ENCODE data around the gene NTNG1. TPM values are rescaled to one million over a fixed set of nuclear protein-coding genes. Genes with fewer than 3 reads are reported as not detected.

The NTNG1 gene
- total and polyA plus RNA-seq, 2 of the 13 experiments (the other 11 are each of a cell fraction or from before 2014, with no cell fraction given) = not detected

DNA sequence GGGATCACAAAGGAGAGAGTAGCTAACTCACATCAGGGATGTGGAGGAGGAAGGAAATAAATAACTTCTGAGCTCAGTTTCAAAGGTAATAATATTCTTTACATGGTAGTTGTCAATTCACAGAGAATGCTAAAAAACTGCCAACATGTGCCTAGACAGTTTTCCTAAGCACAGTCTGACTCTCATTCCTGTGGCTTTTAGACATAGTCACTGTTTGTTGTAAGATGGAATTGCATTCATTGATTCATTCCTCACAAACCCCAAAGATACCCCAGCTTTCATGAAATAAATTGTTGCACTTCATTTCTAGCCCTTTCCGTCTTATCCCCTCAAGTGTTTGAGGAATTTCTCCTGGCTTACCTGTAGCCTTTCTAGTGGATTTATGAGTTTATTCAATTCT is 263.9 kb downstream of the NTNG1 start:
- ChIA-PET POLR2A (no interaction called here), CTCF (ENCODE audit: low intra/inter-chr PET ratio, low total read pairs) (no interaction called here)
- H3K9me3 ChIP-seq (ENCODE audit: low read length) = no peaks in the 10 kb centered on the region
- no peaks in the 10 kb centered on the region for H3K79me2 ChIP-seq (ENCODE audit: insufficient read depth, low read length)
- no peaks in the 10 kb centered on the region; a peak in 1 of 5 replicates for H3K27me3 ChIP-seq (ENCODE audit: control insufficient read depth in 1 of 2, insufficient read depth in 2 of 2, low read length in 2 of 2)
- H3K4me1 ChIP-seq (ENCODE audit: insufficient read depth, low read length) = no peaks in the 10 kb centered on the region
- no peak overlapping the region for H3K4me2 ChIP-seq (ENCODE audit: low read depth, low read length)
- H3K36me3 ChIP-seq (replicated peaks in 1 of 2; ENCODE audit: control insufficient read depth in 1 of 2, insufficient read depth in 2 of 2, low read length in 2 of 2) = no peaks in the 10 kb centered on the region
- TF ChIP-seq MXD4 (CRISPR knock-in tag; IDR thresholded peaks at IDR 0.05) (no peak), PITX1 (CRISPR knock-in tag; IDR thresholded peaks at IDR 0.05) (no peak), ZNF382 (CRISPR knock-in tag; IDR thresholded peaks at IDR 0.05; ENCODE audit: borderline replicate concordance) (no peak), ZNF878 (CRISPR knock-in tag; IDR thresholded peaks at IDR 0.05) (no peak), ZNF383 (CRISPR knock-in tag; IDR thresholded peaks at IDR 0.05; ENCODE audit: borderline replicate concordance) (no peak), SIN3A (IDR thresholded peaks at IDR 0.05; ENCODE audit: borderline replicate concordance, low read depth, low read length) (no peak), NR1H2 (CRISPR knock-in tag; IDR thresholded peaks at IDR 0.05; ENCODE audit: borderline replicate concordance, low read depth) (no peak), KDM2A (CRISPR knock-in tag; IDR thresholded peaks at IDR 0.05; ENCODE audit: borderline replicate concordance, low read depth) (no peak), ZNF484 (CRISPR knock-in tag; IDR thresholded peaks at IDR 0.05; ENCODE audit: borderline replicate concordance, low read depth) (no peak), ARNTL (CRISPR knock-in tag; IDR thresholded peaks at IDR 0.05) (no peak), NR2F2 (IDR thresholded peaks at IDR 0.05; ENCODE audit: borderline replicate concordance, low read depth) (no peak), CBX5 (CRISPR knock-in tag; IDR thresholded peaks at IDR 0.05; ENCODE audit: borderline replicate concordance) (no peak), ZNF749 (CRISPR knock-in tag; IDR thresholded peaks at IDR 0.05; ENCODE audit: borderline replicate concordance) (no peak), ZNF292 (CRISPR knock-in tag; IDR thresholded peaks at IDR 0.05; ENCODE audit: borderline replicate concordance, low read depth) (no peak), ZNF367 (CRISPR knock-in tag; IDR thresholded peaks at IDR 0.05; ENCODE audit: borderline replicate concordance) (no peak)
- TF ChIP-seq, protein P1, sequence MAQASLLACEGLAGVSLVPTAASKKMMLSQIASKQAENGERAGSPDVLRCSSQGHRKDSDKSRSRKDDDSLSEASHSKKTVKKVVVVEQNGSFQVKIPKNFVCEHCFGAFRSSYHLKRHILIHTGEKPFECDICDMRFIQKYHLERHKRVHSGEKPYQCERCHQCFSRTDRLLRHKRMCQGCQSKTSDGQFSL (CRISPR knock-in tag; IDR thresholded peaks at IDR 0.05) = no peak
- TF ChIP-seq, protein P2, sequence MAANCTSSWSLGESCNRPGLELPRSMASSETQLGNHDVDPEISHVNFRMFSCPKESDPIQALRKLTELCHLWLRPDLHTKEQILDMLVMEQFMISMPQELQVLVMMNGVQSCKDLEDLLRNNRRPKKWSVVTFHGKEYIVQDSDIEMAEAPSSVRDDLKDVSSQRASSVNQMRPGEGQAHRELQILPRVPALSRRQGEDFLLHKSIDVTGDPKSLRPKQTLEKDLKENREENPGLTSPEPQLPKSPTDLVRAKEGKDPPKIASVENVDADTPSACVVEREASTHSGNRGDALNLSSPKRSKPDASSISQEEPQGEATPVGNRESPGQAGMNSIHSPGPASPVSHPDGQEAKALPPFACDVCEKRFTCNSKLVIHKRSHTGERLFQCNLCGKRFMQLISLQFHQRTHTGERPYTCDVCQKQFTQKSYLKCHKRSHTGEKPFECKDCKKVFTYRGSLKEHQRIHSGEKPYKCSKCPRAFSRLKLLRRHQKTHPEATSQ (CRISPR knock-in tag; IDR thresholded peaks at IDR 0.05; ENCODE audit: borderline replicate concordance) = no peak
- TF ChIP-seq, protein P3, sequence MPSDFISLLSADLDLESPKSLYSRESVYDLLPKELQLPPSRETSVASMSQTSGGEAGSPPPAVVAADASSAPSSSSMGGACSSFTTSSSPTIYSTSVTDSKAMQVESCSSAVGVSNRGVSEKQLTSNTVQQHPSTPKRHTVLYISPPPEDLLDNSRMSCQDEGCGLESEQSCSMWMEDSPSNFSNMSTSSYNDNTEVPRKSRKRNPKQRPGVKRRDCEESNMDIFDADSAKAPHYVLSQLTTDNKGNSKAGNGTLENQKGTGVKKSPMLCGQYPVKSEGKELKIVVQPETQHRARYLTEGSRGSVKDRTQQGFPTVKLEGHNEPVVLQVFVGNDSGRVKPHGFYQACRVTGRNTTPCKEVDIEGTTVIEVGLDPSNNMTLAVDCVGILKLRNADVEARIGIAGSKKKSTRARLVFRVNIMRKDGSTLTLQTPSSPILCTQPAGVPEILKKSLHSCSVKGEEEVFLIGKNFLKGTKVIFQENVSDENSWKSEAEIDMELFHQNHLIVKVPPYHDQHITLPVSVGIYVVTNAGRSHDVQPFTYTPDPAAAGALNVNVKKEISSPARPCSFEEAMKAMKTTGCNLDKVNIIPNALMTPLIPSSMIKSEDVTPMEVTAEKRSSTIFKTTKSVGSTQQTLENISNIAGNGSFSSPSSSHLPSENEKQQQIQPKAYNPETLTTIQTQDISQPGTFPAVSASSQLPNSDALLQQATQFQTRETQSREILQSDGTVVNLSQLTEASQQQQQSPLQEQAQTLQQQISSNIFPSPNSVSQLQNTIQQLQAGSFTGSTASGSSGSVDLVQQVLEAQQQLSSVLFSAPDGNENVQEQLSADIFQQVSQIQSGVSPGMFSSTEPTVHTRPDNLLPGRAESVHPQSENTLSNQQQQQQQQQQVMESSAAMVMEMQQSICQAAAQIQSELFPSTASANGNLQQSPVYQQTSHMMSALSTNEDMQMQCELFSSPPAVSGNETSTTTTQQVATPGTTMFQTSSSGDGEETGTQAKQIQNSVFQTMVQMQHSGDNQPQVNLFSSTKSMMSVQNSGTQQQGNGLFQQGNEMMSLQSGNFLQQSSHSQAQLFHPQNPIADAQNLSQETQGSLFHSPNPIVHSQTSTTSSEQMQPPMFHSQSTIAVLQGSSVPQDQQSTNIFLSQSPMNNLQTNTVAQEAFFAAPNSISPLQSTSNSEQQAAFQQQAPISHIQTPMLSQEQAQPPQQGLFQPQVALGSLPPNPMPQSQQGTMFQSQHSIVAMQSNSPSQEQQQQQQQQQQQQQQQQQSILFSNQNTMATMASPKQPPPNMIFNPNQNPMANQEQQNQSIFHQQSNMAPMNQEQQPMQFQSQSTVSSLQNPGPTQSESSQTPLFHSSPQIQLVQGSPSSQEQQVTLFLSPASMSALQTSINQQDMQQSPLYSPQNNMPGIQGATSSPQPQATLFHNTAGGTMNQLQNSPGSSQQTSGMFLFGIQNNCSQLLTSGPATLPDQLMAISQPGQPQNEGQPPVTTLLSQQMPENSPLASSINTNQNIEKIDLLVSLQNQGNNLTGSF (CRISPR knock-in tag; IDR thresholded peaks at IDR 0.05) = no peak
- intact Hi-C loops (cut with micrococcal nuclease; ENCODE audit: unreplicated experiment) = no loop called here
- H3K4me3 ChIP-seq (replicated peaks in 1 of 3; ENCODE audit: insufficient read depth in 1 of 3, low read depth in 2 of 3, low read length in 3 of 3) = no peak overlapping the region
- in situ Hi-C loops (cut with HindIII; ENCODE audit: extremely low pct_ligation_motif_present, low pct_unique_long_range_greater_than_20kb) = no loop called here
- ATAC-seq (no peak), DNase-seq (ENCODE audit: low spot score) (no peak), FAIRE-seq (no peak)
- H4K20me1 ChIP-seq (ENCODE audit: insufficient read depth, low read length) = no peaks in the 10 kb centered on the region
- no peak overlapping the region for H2AFZ ChIP-seq (ENCODE audit: low read length)
- H3K27ac ChIP-seq (ENCODE audit: extremely low read length, insufficient read depth, low read length) = no peak overlapping the region
- 0% methylated on average over 1 of the region's 1 CpG for WGBS (ENCODE audit: low lambda C conversion rate)
- H3K9ac ChIP-seq (ENCODE audit: insufficient read depth, low read depth, low read length) = no peak overlapping the region
- no TSS peak for BruUV-seq (replicated peaks)
